Measurements from ENCODE around the gene ZNF81. TPM values are rescaled to one million over a fixed set of nuclear protein-coding genes. Genes with fewer than 3 reads are reported as not detected.

ZNF81 gene
- total RNA-seq, 5 donors from 2014 or later (not counting 1 experiment from before 2014, with no cell fraction given) = 8.7 to 14.3 (median 11.5) TPM

GRCh38 chrX:47864785-47865184, 28.1 kb downstream of the ZNF81 start:
- no peak overlapping the region for H3K27ac Mint-ChIP-seq
- H3K27me3 ChIP-seq (replicated peaks in 1 of 2; ENCODE audit: control insufficient read depth in 2 of 2, extremely low read depth in 1 of 2, insufficient read depth in 2 of 2, low read length in 1 of 2) = no peaks in the 10 kb centered on the region
- H3K9me3 ChIP-seq = no peaks in the 10 kb centered on the region

GRCh38 chrX:47873123-47873522, 36.4 kb downstream of the ZNF81 start:
- CTCF ChIA-PET = no interaction called here
- Mint-ChIP-seq H3K36me3 (peaks cover 62% of the 10 kb centered on the region), H3K4me1 (no peaks in the 10 kb centered on the region)

More at GRCh38 chrX:47864785-47865184, 28.1 kb downstream of the ZNF81 start:
- Histone ChIP-seq H3K4me3 (ENCODE audit: control insufficient read depth in 1 of 2, extremely low read depth in 1 of 2, low read length in 1 of 2) (no peak overlapping the region), H3K4me1 (ENCODE audit: control insufficient read depth in 1 of 2, extremely low read depth in 1 of 2, insufficient read depth in 2 of 2, low read length in 2 of 2) (no peaks in the 10 kb centered on the region), H3K27ac (ENCODE audit: low read length) (no peak overlapping the region), H3K36me3 (ENCODE audit: control insufficient read depth in 2 of 2, extremely low read depth in 1 of 2, insufficient read depth in 1 of 2, low read length in 1 of 2) (peaks cover 2 to 6% of the 10 kb centered on the region in 2 donors)
- WGBS (ENCODE audit: insufficient coverage) = no CpG with 5 or more reads among the region's 1 CpG
- ChIA-PET CTCF (no interaction called here), POLR2A (no interaction called here)
- Mint-ChIP-seq H3K4me1 (no peaks in the 10 kb centered on the region), H3K36me3 (peaks cover 41% of the 10 kb centered on the region), H3K27me3 (peaks cover 0 to 5% of the 10 kb centered on the region in 2 donors), H3K4me3 (no peak overlapping the region), H3K9me3 (peaks cover 0 to 3% (median 3%) of the 10 kb centered on the region in 3 donors)
- DNase-seq = no peak
- ATAC-seq (replicated peaks in 1 of 4) = no peak

GRCh38 chrX:47877327-47877726, 40.6 kb downstream of the ZNF81 start:
- no peaks in the 10 kb centered on the region for H3K4me1 ChIP-seq (ENCODE audit: control insufficient read depth in 1 of 2, extremely low read depth in 1 of 2, insufficient read depth in 2 of 2, low read length in 2 of 2)
- Mint-ChIP-seq H3K9me3 (peaks cover 11 to 14% (median 12%) of the 10 kb centered on the region in 3 donors), H3K27me3 (peaks cover 0 to 8% of the 10 kb centered on the region in 2 donors), H3K4me1 (no peaks in the 10 kb centered on the region), H3K27ac (no peak overlapping the region), H3K36me3 (peaks cover 55% of the 10 kb centered on the region), H3K4me3 (no peak overlapping the region)
- no peak overlapping the region for H3K4me3 ChIP-seq (ENCODE audit: control insufficient read depth in 1 of 2, extremely low read depth in 1 of 2, low read length in 1 of 2)
- ATAC-seq (replicated peaks in 1 of 4) (no peak), DNase-seq (no peak)
- no peak overlapping the region for H3K27ac ChIP-seq (ENCODE audit: low read length)
- WGBS (ENCODE audit: insufficient coverage) = 75% methylated on average over 3 of the region's 6 CpGs
- H3K27me3 ChIP-seq (replicated peaks in 1 of 2; ENCODE audit: control insufficient read depth in 2 of 2, extremely low read depth in 1 of 2, insufficient read depth in 2 of 2, low read length in 1 of 2) = no peaks in the 10 kb centered on the region
- peaks cover 0 to 7% of the 10 kb centered on the region in 2 donors for H3K36me3 ChIP-seq (ENCODE audit: control insufficient read depth in 2 of 2, extremely low read depth in 1 of 2, insufficient read depth in 1 of 2, low read length in 1 of 2)
- ChIA-PET CTCF (no interaction called here), POLR2A (no interaction called here)
- H3K9me3 ChIP-seq = no peaks in the 10 kb centered on the region

More at GRCh38 chrX:47873123-47873522, 36.4 kb downstream of the ZNF81 start:
- peaks cover 0 to 7% of the 10 kb centered on the region in 2 donors for H3K36me3 ChIP-seq (ENCODE audit: control insufficient read depth in 2 of 2, extremely low read depth in 1 of 2, insufficient read depth in 1 of 2, low read length in 1 of 2)
- no peak overlapping the region for H3K27ac ChIP-seq (ENCODE audit: low read length)
- Mint-ChIP-seq H3K4me3 (no peak overlapping the region), H3K27ac (no peak overlapping the region), H3K9me3 (peaks cover 14 to 19% (median 15%) of the 10 kb centered on the region in 3 donors), H3K27me3 (peaks cover 0 to 3% of the 10 kb centered on the region in 2 donors)
- POLR2A ChIA-PET = no interaction called here
- no CpG with 5 or more reads among the region's 3 CpGs for WGBS (ENCODE audit: insufficient coverage)
- no peaks in the 10 kb centered on the region for H3K27me3 ChIP-seq (replicated peaks in 1 of 2; ENCODE audit: control insufficient read depth in 2 of 2, extremely low read depth in 1 of 2, insufficient read depth in 2 of 2, low read length in 1 of 2)
- ATAC-seq (replicated peaks in 1 of 4) = no peak
- H3K4me1 ChIP-seq (ENCODE audit: control insufficient read depth in 1 of 2, extremely low read depth in 1 of 2, insufficient read depth in 2 of 2, low read length in 2 of 2) = no peaks in the 10 kb centered on the region
- peak overlapping the region in 1 of 2 donors; percentile 23 for H3K4me3 ChIP-seq (ENCODE audit: control insufficient read depth in 1 of 2, extremely low read depth in 1 of 2, low read length in 1 of 2)
- no peak for DNase-seq
- no peaks in the 10 kb centered on the region for H3K9me3 ChIP-seq

DNA sequence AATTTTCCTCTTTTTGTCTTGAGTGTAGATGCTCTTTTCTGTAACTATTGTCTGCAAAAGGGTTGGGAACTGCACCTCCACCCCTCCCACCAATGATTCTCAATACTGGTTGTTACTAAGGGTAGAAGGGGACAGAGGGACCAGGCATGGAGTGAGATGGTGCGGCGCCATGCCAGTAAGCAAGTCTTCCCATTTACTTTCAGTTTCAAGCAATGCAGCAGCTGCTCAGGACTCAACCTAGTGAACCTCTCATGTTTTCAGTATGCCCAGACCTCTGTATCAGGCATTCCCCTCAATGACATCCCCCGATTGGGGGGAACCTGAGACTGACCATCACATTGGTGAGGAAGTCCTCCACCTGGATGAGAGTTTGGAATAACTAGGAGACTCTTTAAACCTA, 41.5 kb downstream of the ZNF81 start:
- H3K36me3 ChIP-seq (ENCODE audit: control insufficient read depth in 2 of 2, extremely low read depth in 1 of 2, insufficient read depth in 1 of 2, low read length in 1 of 2) = peaks cover 0 to 7% of the 10 kb centered on the region in 2 donors
- H3K4me3 ChIP-seq (ENCODE audit: control insufficient read depth in 1 of 2, extremely low read depth in 1 of 2, low read length in 1 of 2) = no peak overlapping the region
- ChIA-PET POLR2A (no interaction called here), CTCF (no interaction called here)
- H3K9me3 ChIP-seq = no peaks in the 10 kb centered on the region
- no peak overlapping the region for H3K27ac ChIP-seq (ENCODE audit: low read length)
- Mint-ChIP-seq H3K9me3 (peaks cover 4 to 11% (median 9%) of the 10 kb centered on the region in 3 donors), H3K4me3 (no peak overlapping the region), H3K27me3 (peaks cover 0 to 8% of the 10 kb centered on the region in 2 donors), H3K36me3 (peaks cover 50% of the 10 kb centered on the region), H3K27ac (no peak overlapping the region), H3K4me1 (no peaks in the 10 kb centered on the region)
- WGBS (ENCODE audit: insufficient coverage) = no CpG with 5 or more reads among the region's 3 CpGs
- no peaks in the 10 kb centered on the region for H3K4me1 ChIP-seq (ENCODE audit: control insufficient read depth in 1 of 2, extremely low read depth in 1 of 2, insufficient read depth in 2 of 2, low read length in 2 of 2)
- ATAC-seq (replicated peaks in 1 of 4) (no peak), DNase-seq (no peak)
- no peaks in the 10 kb centered on the region for H3K27me3 ChIP-seq (replicated peaks in 1 of 2; ENCODE audit: control insufficient read depth in 2 of 2, extremely low read depth in 1 of 2, insufficient read depth in 2 of 2, low read length in 1 of 2)

- Mint-ChIP-seq H3K4me1 (no peaks in the 10 kb centered on the region), H3K9me3 (peaks cover 0 to 3% (median 2%) of the 10 kb centered on the region in 3 donors), H3K27ac (no peak overlapping the region), H3K27me3 (peaks cover 0 to 8% of the 10 kb centered on the region in 2 donors), H3K36me3 (peaks cover 42% of the 10 kb centered on the region), H3K4me3 (no peak overlapping the region)
- Histone ChIP-seq H3K4me3 (ENCODE audit: control insufficient read depth in 1 of 2, extremely low read depth in 1 of 2, low read length in 1 of 2) (no peak overlapping the region), H3K9me3 (no peaks in the 10 kb centered on the region), H3K4me1 (ENCODE audit: control insufficient read depth in 1 of 2, extremely low read depth in 1 of 2, insufficient read depth in 2 of 2, low read length in 2 of 2) (no peaks in the 10 kb centered on the region), H3K27ac (ENCODE audit: low read length) (no peak overlapping the region), H3K36me3 (ENCODE audit: control insufficient read depth in 2 of 2, extremely low read depth in 1 of 2, insufficient read depth in 1 of 2, low read length in 1 of 2) (peaks cover 0 to 3% of the 10 kb centered on the region in 2 donors), H3K27me3 (replicated peaks in 1 of 2; ENCODE audit: control insufficient read depth in 2 of 2, extremely low read depth in 1 of 2, insufficient read depth in 2 of 2, low read length in 1 of 2) (no peaks in the 10 kb centered on the region)
- no peak for DNase-seq
- CTCF ChIA-PET = no interaction called here
- no peak for ATAC-seq (replicated peaks in 1 of 4)
- no CpG with 5 or more reads among the region's 2 CpGs for WGBS (ENCODE audit: insufficient coverage)
- POLR2A ChIA-PET = no interaction called here
Measured at GRCh38 chrX:47879463-47879862, 42.8 kb downstream of the ZNF81 start.

DNA sequence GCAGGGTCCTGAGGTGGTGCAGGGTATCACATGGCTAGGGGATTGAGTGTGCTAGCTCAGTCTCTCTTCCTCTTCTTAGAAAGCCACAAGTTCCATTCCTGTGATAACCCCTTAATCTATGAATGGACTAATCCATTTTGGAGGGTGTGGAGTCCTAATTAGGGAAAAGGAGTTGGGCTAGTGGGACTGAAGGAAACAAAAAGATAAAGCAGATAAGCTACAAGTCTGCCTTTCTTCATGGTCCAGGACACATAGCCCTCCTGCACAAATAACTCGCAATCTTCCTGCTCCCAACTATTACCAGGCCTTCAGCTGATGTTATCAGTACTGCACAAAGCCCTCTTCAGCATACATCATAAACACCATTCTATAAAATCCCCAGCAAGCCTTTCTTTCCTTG, 44.2 kb downstream of the ZNF81 start:
- CTCF ChIA-PET = no interaction called here
- no peak overlapping the region for H3K27ac Mint-ChIP-seq

DNA sequence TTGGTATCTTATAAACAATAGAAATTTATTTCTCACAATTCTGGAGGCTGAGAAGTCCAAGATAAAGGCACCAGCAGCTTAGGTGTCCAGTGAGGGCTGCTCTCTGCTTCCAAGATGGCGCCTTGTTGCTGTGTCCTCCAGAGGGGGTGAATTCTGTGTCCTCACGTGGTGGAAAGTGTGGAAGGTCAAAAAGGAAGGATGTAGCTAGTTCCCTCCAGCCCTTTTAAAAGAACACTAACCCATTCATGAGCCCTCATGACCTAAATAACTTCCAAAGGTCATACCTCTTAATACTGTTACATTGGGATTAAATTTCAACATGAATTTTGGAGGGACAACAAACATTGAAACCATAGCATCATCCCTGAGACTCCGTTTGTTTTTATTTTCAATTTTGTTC, 48.8 kb downstream of the ZNF81 start:
- H3K4me1 Mint-ChIP-seq = no peaks in the 10 kb centered on the region
- Histone ChIP-seq H3K9me3 (no peaks in the 10 kb centered on the region), H3K4me1 (ENCODE audit: control insufficient read depth in 1 of 2, extremely low read depth in 1 of 2, insufficient read depth in 2 of 2, low read length in 2 of 2) (no peaks in the 10 kb centered on the region), H3K27me3 (replicated peaks in 1 of 2; ENCODE audit: control insufficient read depth in 2 of 2, extremely low read depth in 1 of 2, insufficient read depth in 2 of 2, low read length in 1 of 2) (no peaks in the 10 kb centered on the region), H3K27ac (ENCODE audit: low read length) (no peak overlapping the region), H3K4me3 (ENCODE audit: control insufficient read depth in 1 of 2, extremely low read depth in 1 of 2, low read length in 1 of 2) (no peak overlapping the region), H3K36me3 (ENCODE audit: control insufficient read depth in 2 of 2, extremely low read depth in 1 of 2, insufficient read depth in 1 of 2, low read length in 1 of 2) (peaks cover 0 to 13% of the 10 kb centered on the region in 2 donors)
- no CpG with 5 or more reads among the region's 3 CpGs for WGBS (ENCODE audit: insufficient coverage)
- H3K27ac Mint-ChIP-seq = no peak overlapping the region
- DNase-seq = no peak
- H3K27me3 Mint-ChIP-seq = no peaks in the 10 kb centered on the region
- ChIA-PET POLR2A (no interaction called here), CTCF (no interaction called here)
- ATAC-seq (replicated peaks in 1 of 4) = no peak
- peaks cover 65% of the 10 kb centered on the region for H3K36me3 Mint-ChIP-seq
- H3K4me3 Mint-ChIP-seq = no peak overlapping the region
- H3K9me3 Mint-ChIP-seq = no peaks in the 10 kb centered on the region

More for the DNA sequence above, 44.2 kb downstream of the ZNF81 start:
- H3K36me3 Mint-ChIP-seq = peaks cover 46% of the 10 kb centered on the region
- Histone ChIP-seq H3K27me3 (replicated peaks in 1 of 2; ENCODE audit: control insufficient read depth in 2 of 2, extremely low read depth in 1 of 2, insufficient read depth in 2 of 2, low read length in 1 of 2) (no peaks in the 10 kb centered on the region), H3K36me3 (ENCODE audit: control insufficient read depth in 2 of 2, extremely low read depth in 1 of 2, insufficient read depth in 1 of 2, low read length in 1 of 2) (peaks cover 0 to 3% of the 10 kb centered on the region in 2 donors), H3K9me3 (no peaks in the 10 kb centered on the region), H3K4me3 (ENCODE audit: control insufficient read depth in 1 of 2, extremely low read depth in 1 of 2, low read length in 1 of 2) (no peak overlapping the region), H3K4me1 (ENCODE audit: control insufficient read depth in 1 of 2, extremely low read depth in 1 of 2, insufficient read depth in 2 of 2, low read length in 2 of 2) (no peaks in the 10 kb centered on the region), H3K27ac (ENCODE audit: low read length) (no peak overlapping the region)
- no peaks in the 10 kb centered on the region for H3K9me3 Mint-ChIP-seq
- DNase-seq (no peak), ATAC-seq (replicated peaks in 1 of 4) (no peak)
- POLR2A ChIA-PET = no interaction called here
- H3K4me1 Mint-ChIP-seq = no peaks in the 10 kb centered on the region
- H3K27me3 Mint-ChIP-seq = peaks cover 0 to 8% of the 10 kb centered on the region in 2 donors
- 100% methylated on average over 1 of the region's 1 CpG for WGBS (ENCODE audit: insufficient coverage)
- no peak overlapping the region for H3K4me3 Mint-ChIP-seq
